Coronary artery (tissue), 2 donors: ENCODE measurements around the gene FAM83B.

ENCODE experiments used
- DNase-seq: peaks from one replicate; pipeline ENCODE4 v3.0.0-alpha.2; 2017; ENCODE audit warnings: low spot score
- H3K27ac ChIP-seq, 2 donors: fragments of 200-600 bp; sonication (generic); one replicate each; pipeline ENCODE4 v1.5.1; 2016 to 2019
- H3K4me3 ChIP-seq: fragments of 200-600 bp; sonication (generic); 2 replicates; pipeline ENCODE4 v1.5.1; 2016; ENCODE audit warnings: mild to moderate bottlenecking, moderate library complexity
- CTCF ChIP-seq: fragments of 200-600 bp; sonication (generic); IDR thresholded peaks from one replicate; pipeline ENCODE4 v1.5.1; 2019; ENCODE audit warnings: antibody characterized with exemption

FAM83B gene

GRCh38 chr6:54846857-54847674, 495 bp downstream of the FAM83B start:
- H3K4me3 ChIP-seq = peak overlapping the region; percentile 61
- no peak for DNase-seq
- no peak for TF ChIP-seq CTCF
- no peak overlapping the region for H3K27ac ChIP-seq

- Histone ChIP-seq H3K4me3 (no peak overlapping the region), H3K27ac (no peak overlapping the region)
- no peak for DNase-seq
- no peak for TF ChIP-seq CTCF
Measured at GRCh38 chr6:54847799-54848597, 1.4 kb downstream of the FAM83B start.

GRCh38 chr6:54850114-54850513, 3.5 kb downstream of the FAM83B start:
- no peak for DNase-seq
- TF ChIP-seq CTCF = no peak
- H3K4me3 ChIP-seq = no peak overlapping the region
- H3K27ac ChIP-seq = no peak overlapping the region

DNA sequence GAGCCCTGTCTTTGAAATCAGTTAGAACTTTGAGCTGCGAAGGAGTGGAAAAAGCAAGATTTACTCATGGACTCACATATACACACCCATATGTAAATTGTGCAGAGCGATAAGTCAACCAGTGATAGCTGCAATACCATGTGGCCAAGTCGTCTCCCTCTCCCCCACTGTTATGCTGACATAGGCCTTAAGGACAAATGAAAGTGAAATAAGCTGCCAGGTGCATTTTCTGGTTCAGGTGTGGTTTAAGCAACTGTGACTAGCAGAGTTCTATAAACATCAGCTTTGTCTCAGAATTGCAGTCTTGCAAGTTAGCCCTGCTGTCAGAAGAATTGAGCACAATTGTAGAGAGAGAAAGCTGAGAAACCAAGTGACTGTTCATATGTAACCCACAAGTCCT, 9.6 kb downstream of the FAM83B start:
- TF ChIP-seq CTCF = no peak
- Histone ChIP-seq H3K4me3 (no peak overlapping the region), H3K27ac (no peak overlapping the region)
- DNase-seq = no peak

GRCh38 chr6:54860132-54860531, 13.6 kb downstream of the FAM83B start:
- TF ChIP-seq CTCF = no peak
- DNase-seq = no peak
- Histone ChIP-seq H3K27ac (no peak overlapping the region), H3K4me3 (no peak overlapping the region)

DNA sequence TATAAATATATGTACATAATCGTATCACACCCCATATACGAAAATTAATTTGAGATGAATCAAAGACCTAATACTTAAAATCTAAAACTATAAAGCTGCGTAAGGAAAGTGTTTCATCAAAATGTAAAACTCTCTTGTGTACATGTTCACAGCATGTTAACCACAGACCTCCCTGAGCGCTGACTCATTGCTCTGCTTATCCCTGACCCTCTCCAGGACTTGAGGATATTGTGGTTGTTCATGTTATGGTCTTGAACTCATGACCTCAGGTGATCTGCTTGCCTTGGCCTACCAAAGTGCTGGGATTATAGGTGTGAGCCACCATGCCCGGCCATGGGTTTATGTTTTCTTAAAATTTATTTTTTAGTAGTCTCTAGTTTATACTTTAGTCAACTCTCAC, 14.2 kb downstream of the FAM83B start:
- Histone ChIP-seq H3K4me3 (no peak overlapping the region), H3K27ac (no peak overlapping the region)
- no peak for TF ChIP-seq CTCF
- no peak for DNase-seq
